ENCODE results near the gene ZNF652.

DNA sequence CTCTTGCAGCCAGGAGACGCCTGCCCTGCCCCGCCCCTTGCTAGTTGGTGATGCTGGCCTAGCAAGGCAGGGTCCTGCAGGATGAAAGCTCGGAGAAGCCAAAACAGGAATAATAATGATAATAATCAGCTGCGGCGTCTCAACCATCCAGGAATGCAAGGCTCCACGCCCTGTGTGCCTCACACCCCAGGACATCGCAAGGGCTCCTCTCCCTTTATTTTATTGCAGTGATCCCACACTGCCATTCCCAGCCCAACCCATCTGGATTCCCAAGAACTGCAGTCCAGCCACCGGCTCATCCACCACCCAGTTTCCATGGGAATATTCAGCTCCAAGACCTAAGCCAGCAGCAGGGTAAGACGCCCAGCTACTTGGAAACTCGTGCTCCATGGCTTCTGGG is 21.0 kb upstream of the ZNF652 start:
- TF ChIP-seq, protein P1, sequence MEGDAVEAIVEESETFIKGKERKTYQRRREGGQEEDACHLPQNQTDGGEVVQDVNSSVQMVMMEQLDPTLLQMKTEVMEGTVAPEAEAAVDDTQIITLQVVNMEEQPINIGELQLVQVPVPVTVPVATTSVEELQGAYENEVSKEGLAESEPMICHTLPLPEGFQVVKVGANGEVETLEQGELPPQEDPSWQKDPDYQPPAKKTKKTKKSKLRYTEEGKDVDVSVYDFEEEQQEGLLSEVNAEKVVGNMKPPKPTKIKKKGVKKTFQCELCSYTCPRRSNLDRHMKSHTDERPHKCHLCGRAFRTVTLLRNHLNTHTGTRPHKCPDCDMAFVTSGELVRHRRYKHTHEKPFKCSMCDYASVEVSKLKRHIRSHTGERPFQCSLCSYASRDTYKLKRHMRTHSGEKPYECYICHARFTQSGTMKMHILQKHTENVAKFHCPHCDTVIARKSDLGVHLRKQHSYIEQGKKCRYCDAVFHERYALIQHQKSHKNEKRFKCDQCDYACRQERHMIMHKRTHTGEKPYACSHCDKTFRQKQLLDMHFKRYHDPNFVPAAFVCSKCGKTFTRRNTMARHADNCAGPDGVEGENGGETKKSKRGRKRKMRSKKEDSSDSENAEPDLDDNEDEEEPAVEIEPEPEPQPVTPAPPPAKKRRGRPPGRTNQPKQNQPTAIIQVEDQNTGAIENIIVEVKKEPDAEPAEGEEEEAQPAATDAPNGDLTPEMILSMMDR (IDR thresholded peaks at IDR 0.05; ENCODE audit: low read depth, low read length), result no peak
- TF ChIP-seq EZH2phosphoT487 (IDR thresholded peaks at IDR 0.05; ENCODE audit: low read depth), result no peak

Data from OCI-LY3 (cell line).